RPMI7951 (cell line): ENCODE results near the gene MPC2. TPM values are rescaled to one million over a fixed set of nuclear protein-coding genes. Genes with fewer than 3 reads are reported as not detected.

Experiments
- total RNA-seq: library from RNA; depleted of rRNA; stranded (reverse); fragments of >200 nt; shearing (Covaris generic); gene quantifications from 2 replicates; pipeline ENCODE4 v1.2.3, GENCODE V29; 2014; rRNA removed

The MPC2 gene
- total RNA-seq, 1 experiment from 2014 or later = 65.0 TPM

Other genes starting within 250 kb of the MPC2 start
- 48.0 and 59.1 TPM in 2 replicates for gene MPZL1, start 215.1 kb downstream of the MPC2 start, total RNA-seq
- gene ADCY10, start 22.9 kb downstream of the MPC2 start, total RNA-seq = under 0.01 and 0.20 TPM in 2 replicates
- 34.8 and 42.7 TPM in 2 replicates for gene DCAF6, start 389 bp downstream of the MPC2 start, total RNA-seq
- gene GPR161, start 199.9 kb upstream of the MPC2 start, total RNA-seq = 5.4 and 6.3 TPM in 2 replicates
- 48.5 and 56.4 TPM in 2 replicates for gene TIPRL, start 241.9 kb upstream of the MPC2 start, total RNA-seq